Activated gamma-delta T cell treated with anti-CD3 and anti-CD28 coated beads, Interleukin-2, amount 50 U/mL, for 16 hours (primary cell): ENCODE results near the gene AGT.
"Not testable (repeated sequence)": the region's sequence is repeated elsewhere in the genome, so short reads cannot be mapped to it uniquely, and the experiment has no call there.

ENCODE experiments used
- DNase-seq: peaks from one replicate; pipeline ENCODE4 v3.0.0-alpha.2; 2020; ENCODE audit warnings: low read depth

The AGT gene

GRCh38 chr1:230743899-230744298 lies 30.0 kb upstream of the AGT start:
- no peak for DNase-seq

GRCh38 chr1:230739564-230740290 lies 25.8 kb upstream of the AGT start:
- no peak for DNase-seq

DNA sequence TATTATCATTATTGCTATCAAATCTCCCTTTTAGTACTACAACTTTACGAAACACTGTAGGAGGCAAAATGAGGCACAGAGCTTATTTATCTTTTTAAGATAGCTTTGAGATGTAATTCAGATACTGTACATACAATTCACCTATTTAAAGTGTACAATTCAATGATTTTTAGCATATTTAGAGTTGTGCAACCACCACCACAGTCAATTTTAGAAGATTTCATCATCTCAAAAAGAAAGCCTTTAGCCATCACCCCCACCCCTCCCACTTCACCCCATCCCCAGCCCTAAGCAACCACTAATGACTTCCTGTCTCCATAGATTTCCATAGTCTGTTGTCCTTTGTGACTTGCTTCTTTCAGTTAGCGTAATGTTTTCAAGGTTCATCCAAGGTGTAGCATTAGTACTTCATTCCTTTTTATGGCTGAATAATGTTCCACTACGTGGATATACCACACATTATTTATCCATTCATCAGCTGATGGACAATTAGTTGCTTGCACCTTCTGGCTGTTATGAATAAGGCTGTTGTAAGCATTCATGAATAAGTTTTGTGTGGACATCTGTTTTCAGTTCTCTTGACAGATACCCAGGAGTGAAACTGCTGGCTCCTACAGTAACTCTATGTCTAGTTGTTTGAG lies 23.8 kb upstream of the AGT start:
- no peak for DNase-seq

- no peak for DNase-seq
These were observed 21.5 kb upstream of the AGT start for GRCh38 chr1:230735447-230735846.

DNA sequence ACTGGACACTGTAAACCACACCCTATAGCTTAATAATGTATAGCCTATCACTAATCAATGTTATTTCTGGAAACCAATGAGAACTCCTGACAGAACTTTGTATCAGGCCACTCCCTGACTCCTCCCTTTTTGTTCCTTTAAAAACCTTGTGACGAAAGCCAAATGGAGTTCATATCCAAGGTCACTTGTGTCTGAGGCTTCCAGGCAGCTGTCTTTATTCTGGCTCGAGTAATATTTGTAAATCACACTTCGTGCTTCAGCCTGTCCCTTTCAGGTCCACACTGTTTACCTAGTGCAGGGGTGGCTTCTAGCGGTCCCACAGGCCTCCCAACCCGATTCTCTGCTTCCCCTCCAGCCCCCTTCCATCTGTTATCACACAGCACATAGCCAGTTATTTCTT lies 17.1 kb upstream of the AGT start:
- DNase-seq: no peak

GRCh38 chr1:230728710-230729392 lies 14.9 kb upstream of the AGT start:
- DNase-seq: no peak

GRCh38 chr1:230725256-230726012 lies 11.5 kb upstream of the AGT start:
- DNase-seq: no peak

GRCh38 chr1:230721849-230722522 lies 8.1 kb upstream of the AGT start:
- not testable (repeated sequence) for DNase-seq

DNA sequence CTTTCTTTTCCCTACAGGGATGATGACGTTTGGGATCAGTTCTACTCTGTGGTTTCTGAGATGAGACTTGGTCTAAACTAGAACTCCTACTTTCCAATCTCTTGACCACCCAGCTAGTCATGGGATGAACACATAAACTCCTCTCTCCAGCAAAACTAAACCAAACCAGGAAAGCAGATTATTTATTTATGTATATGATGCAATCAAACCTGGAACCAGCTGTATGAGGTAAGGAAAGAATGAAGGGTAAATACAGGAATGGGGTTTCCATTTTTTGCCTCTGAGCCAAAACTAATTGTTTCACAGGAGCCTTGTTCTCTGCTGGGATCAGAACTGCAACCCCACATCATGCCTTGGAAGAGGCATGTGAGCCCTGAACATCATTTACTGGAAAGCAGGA lies 3.3 kb upstream of the AGT start:
- DNase-seq: no peak

- not testable (repeated sequence) for DNase-seq
These were observed 2.5 kb upstream of the AGT start for GRCh38 chr1:230716453-230716852.

GRCh38 chr1:230715510-230715909 lies 1.6 kb upstream of the AGT start:
- no peak for DNase-seq

DNA sequence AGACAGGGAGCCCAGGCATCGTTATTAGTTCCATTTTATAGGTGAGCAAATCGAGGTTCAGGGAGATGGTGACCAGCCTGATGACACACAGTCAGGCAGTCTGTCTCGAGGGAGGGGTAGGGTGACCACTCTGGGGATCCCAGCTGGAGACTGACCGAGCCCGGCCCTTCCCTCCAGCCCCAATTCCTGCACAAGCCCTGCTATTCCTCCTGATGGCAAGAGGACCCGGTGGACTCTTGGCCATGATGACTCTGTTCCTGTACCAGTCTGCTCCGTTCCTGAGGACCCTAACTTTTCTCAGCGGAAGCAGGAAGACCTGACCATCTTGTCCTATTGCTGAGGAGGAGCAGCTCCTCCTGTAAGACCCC lies 391 bp downstream of the AGT start:
- no peak for DNase-seq

DNA sequence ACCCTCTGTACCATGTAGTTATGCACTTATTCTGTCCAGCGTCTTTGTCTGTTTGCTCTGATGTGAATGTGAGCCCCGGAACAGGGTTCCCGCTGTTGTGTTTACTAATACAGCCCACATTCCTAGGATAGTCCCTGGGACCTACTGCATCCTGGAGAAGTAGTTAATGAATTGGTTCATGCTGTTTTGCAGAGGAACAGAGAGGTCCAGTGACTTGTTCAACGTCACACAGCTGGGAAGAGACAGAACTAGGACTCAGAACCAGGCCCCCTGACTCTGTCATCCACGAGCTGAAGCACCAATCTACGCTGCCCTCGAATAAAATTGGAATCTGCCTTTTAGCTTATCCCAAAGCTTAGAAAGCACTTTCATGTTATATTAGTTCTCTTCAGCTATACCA lies 784 bp downstream of the AGT start:
- DNase-seq: no peak

DNA sequence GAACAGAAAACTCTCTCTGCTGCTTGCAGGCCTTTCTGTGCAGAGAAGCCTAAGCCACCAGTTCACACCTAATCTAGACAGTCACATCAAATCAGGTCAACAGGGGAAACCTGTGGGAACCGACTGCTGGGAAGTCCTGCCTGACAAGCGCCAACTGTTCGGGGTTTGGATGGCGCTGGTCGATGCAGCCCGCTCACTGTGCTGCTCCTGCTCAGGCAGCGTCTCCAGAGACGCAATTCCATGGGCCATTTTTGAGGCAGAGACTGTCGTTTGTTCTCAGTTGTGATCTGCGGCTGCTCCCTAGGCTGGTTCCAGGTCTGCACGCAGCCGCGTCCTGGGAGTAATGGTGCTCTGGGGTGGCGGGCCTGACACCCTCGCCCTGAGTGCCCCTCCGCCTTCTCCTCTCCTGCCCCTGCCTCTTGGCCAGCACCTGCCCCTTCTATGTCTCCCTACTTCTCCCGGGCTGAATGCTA lies 1.4 kb downstream of the AGT start:
- no peak for DNase-seq

DNA sequence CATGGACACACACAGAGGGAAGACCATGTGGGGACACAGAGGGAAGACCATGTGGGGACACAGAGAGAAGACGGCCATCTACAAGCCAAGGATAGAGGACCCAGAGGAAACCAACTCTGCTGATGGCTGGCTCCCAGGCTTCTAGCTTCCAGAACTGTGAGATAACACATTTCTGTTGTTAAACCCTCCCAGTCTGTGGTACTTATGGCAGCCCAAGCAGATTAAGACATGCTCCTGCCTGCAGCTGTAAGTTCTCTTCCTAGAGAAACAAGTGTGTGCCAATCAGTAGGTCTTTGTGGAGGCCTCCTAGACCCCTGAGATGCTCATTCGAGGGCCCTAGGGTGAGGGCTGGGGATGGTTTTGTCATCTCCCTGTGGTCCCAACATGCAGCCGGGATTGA lies 2.7 kb downstream of the AGT start:
- no peak for DNase-seq

DNA sequence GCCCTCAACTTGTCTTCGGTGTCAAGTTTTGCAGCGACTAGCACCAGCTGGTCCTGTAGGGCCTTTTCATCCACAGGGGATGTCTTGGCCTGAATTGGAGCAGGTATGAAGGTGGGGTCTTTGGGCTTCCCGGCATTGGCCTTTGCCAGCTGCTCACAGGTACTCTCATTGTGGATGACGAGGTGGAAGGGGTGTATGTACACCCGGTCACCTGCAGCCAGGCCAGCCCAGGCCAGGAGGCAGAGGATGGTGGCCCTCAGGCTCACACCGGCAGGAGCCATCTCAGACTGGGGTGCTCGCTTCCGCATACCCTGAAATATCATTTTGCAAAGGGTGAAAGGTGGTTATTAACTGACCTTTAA lies 3.4 kb downstream of the AGT start:
- no peak for DNase-seq

- no peak for DNase-seq
These were observed 4.0 kb downstream of the AGT start for GRCh38 chr1:230709619-230710542.

- no peak for DNase-seq
These were observed 5.0 kb downstream of the AGT start for GRCh38 chr1:230708631-230709580.

- no peak for DNase-seq
These were observed 5.9 kb downstream of the AGT start for GRCh38 chr1:230707732-230708630.
